Trophoblast cell (in vitro differentiated cells and primary cell): ENCODE data around the gene RILP.
A peak's percentile ranks its signal among the peaks of the same experiment; 100 is the strongest.

Source experiments
- DNase-seq, 2 donors: peaks; one replicate each; pipeline ENCODE4 v3.0.0-alpha.2; 2016
- H2AFZ ChIP-seq: 2 replicates; pipeline ENCODE4 v1.6.1; 2013; ENCODE audit warnings: low read length, moderate library complexity, mild to moderate bottlenecking; ENCODE audit not compliant: insufficient read depth, poor library complexity
- H2AK5ac ChIP-seq: 2 replicates; pipeline ENCODE4 v1.6.1; 2013; ENCODE audit warnings: mild to moderate bottlenecking, low read length
- H2BK120ac ChIP-seq: 2 replicates; pipeline ENCODE4 v1.6.1; 2013; ENCODE audit warnings: low read length, mild to moderate bottlenecking, moderate library complexity; ENCODE audit not compliant: insufficient read depth, poor library complexity
- H2BK12ac ChIP-seq: 2 replicates; pipeline ENCODE4 v1.6.1; 2013; ENCODE audit warnings: mild to moderate bottlenecking, low read length, moderate library complexity
- H2BK5ac ChIP-seq: 2 replicates; pipeline ENCODE4 v1.6.1; 2013; ENCODE audit warnings: low read length, low read depth, moderate library complexity, mild to moderate bottlenecking; ENCODE audit not compliant: poor library complexity
- H3K14ac ChIP-seq: 2 replicates; pipeline ENCODE4 v1.6.1; 2013; ENCODE audit warnings: mild to moderate bottlenecking, low read length
- H3K18ac ChIP-seq: 2 replicates; pipeline ENCODE4 v1.6.1; 2013; ENCODE audit warnings: mild to moderate bottlenecking, low read length
- H3K23ac ChIP-seq: 2 replicates; pipeline ENCODE4 v1.6.1; 2013; ENCODE audit warnings: low read length
- H3K27ac ChIP-seq: 2 replicates; pipeline ENCODE4 v1.5.1; 2013; ENCODE audit warnings: low read depth, mild to moderate bottlenecking, inconsistent platforms, low read length, moderate library complexity
- H3K27me3 ChIP-seq: 2 replicates; pipeline ENCODE4 v1.6.1; 2013; ENCODE audit warnings: inconsistent platforms, mild to moderate bottlenecking, low read length, moderate library complexity; ENCODE audit not compliant: insufficient read depth
- H3K36me3 ChIP-seq, 2 experiments: 1 replicate in 1 of 2; 2 replicates in 1 of 2; pipeline ENCODE4 v1.6.1; 2013; ENCODE audit warnings: low read length in 2 of 2, mild to moderate bottlenecking in 2 of 2, moderate library complexity in 1 of 2; ENCODE audit not compliant: insufficient read depth in 2 of 2, control insufficient read depth in 1 of 2
- H3K4ac ChIP-seq: 2 replicates; pipeline ENCODE4 v1.6.1; 2013; ENCODE audit warnings: low read depth, mild to moderate bottlenecking, low read length, moderate library complexity
- H3K4me1 ChIP-seq, 2 experiments: 1 replicate in 1 of 2; 2 replicates in 1 of 2; pipeline ENCODE4 v1.6.1; 2013; ENCODE audit warnings: low read length in 2 of 2, mild to moderate bottlenecking in 2 of 2, moderate library complexity in 1 of 2; ENCODE audit not compliant: insufficient read depth in 2 of 2, control insufficient read depth in 1 of 2
- H3K4me2 ChIP-seq: 2 replicates; pipeline ENCODE4 v1.6.1; 2013; ENCODE audit warnings: inconsistent platforms, mild to moderate bottlenecking, low read length, moderate library complexity
- H3K4me3 ChIP-seq: 2 replicates; pipeline ENCODE4 v1.5.1; 2013; ENCODE audit warnings: mild to moderate bottlenecking, low read depth, low read length, inconsistent platforms
- H3K79me1 ChIP-seq: one replicate; pipeline ENCODE4 v1.6.1; 2013; ENCODE audit warnings: low read length
- H3K79me2 ChIP-seq: 2 replicates; pipeline ENCODE4 v1.6.1; 2013; ENCODE audit warnings: low read length, mild to moderate bottlenecking; ENCODE audit not compliant: control insufficient read depth, insufficient read depth, poor library complexity
- H3K9ac ChIP-seq: 2 replicates; pipeline ENCODE4 v1.6.1; 2013; ENCODE audit warnings: mild to moderate bottlenecking, low read length
- H3K9me3 ChIP-seq: 2 replicates; pipeline ENCODE4 v1.6.1; 2013; ENCODE audit warnings: low read depth, mild to moderate bottlenecking, control low read depth, inconsistent platforms, low read length; ENCODE audit not compliant: insufficient read depth
- H4K12ac ChIP-seq: 2 replicates; pipeline ENCODE4 v1.6.1; 2013; ENCODE audit warnings: low read depth, mild to moderate bottlenecking, low read length, moderate library complexity
- H4K8ac ChIP-seq: 2 replicates; pipeline ENCODE4 v1.6.1; 2013; ENCODE audit warnings: low read depth, mild to moderate bottlenecking, low read length, moderate library complexity
- H4K91ac ChIP-seq: one replicate; pipeline ENCODE4 v1.6.1; 2013; ENCODE audit warnings: low read depth, mild to moderate bottlenecking, low read length, moderate library complexity
- WGBS: extraction: QIAGEN DNeasy Blood & Tissue Kit; methylation state at CpG from one replicate; pipeline ENCODE4 v1.1.7; 2013; ENCODE audit warnings: missing lambda C conversion rate; ENCODE audit not compliant: insufficient read length, insufficient coverage; ENCODE audit errors: extremely low coverage; 5-methylcytosine and 5-hydroxymethylcytosine counted together

Gene RILP

GRCh38 chr17:1606352-1606985 is 43.2 kb downstream of the RILP start:
- peak overlapping the region; percentile 41 for H4K91ac ChIP-seq
- H3K36me3 ChIP-seq: peaks cover 6 to 9% of the 10 kb centered on the region in 2 experiments
- no peak overlapping the region for H3K4me2 ChIP-seq
- H3K9ac ChIP-seq: no peak overlapping the region
- peak overlapping the region; percentile 47 for H2BK120ac ChIP-seq
- H2AFZ ChIP-seq: no peak overlapping the region
- H3K18ac ChIP-seq: peak overlapping the region; percentile 6
- H2AK5ac ChIP-seq: peak overlapping the region; percentile 31
- no peak overlapping the region for H3K4me3 ChIP-seq
- WGBS: no CpG with 5 or more reads among the region's 26 CpGs
- H3K27me3 ChIP-seq: no peaks in the 10 kb centered on the region
- H3K23ac ChIP-seq: no peak overlapping the region
- peaks cover 4% of the 10 kb centered on the region for H3K79me2 ChIP-seq
- peaks cover 7% of the 10 kb centered on the region for H3K9me3 ChIP-seq
- peak overlapping the region; percentile 42 for H3K14ac ChIP-seq
- peak overlapping the region; percentile 24 for H4K8ac ChIP-seq
- peak in 1 of 2 donors; percentile 21 for DNase-seq
- H3K4ac ChIP-seq: no peak overlapping the region
- H3K79me1 ChIP-seq: peaks cover 11% of the 10 kb centered on the region
- no peak overlapping the region for H2BK5ac ChIP-seq
- peaks cover 14 to 16% of the 10 kb centered on the region in 2 experiments for H3K4me1 ChIP-seq
- H2BK12ac ChIP-seq: peak overlapping the region; percentile 29
- no peak overlapping the region for H4K12ac ChIP-seq
- no peak overlapping the region for H3K27ac ChIP-seq

GRCh38 chr17:1605681-1606351 is 43.9 kb downstream of the RILP start:
- no peak overlapping the region for H3K9ac ChIP-seq
- peaks cover 11% of the 10 kb centered on the region for H3K9me3 ChIP-seq
- H3K27me3 ChIP-seq: no peaks in the 10 kb centered on the region
- peaks cover 6 to 9% of the 10 kb centered on the region in 2 experiments for H3K36me3 ChIP-seq
- H3K4ac ChIP-seq: peak overlapping the region; percentile 15
- H2AK5ac ChIP-seq: peak overlapping the region; percentile 44
- H3K27ac ChIP-seq: no peak overlapping the region
- no peak overlapping the region for H3K4me2 ChIP-seq
- peak overlapping the region; percentile 62 for H2BK12ac ChIP-seq
- peaks cover 14 to 16% of the 10 kb centered on the region in 2 experiments for H3K4me1 ChIP-seq
- no peak overlapping the region for H4K12ac ChIP-seq
- DNase-seq: no peak
- peak overlapping the region; percentile 45 for H4K91ac ChIP-seq
- H3K14ac ChIP-seq: peak overlapping the region; percentile 57
- H3K18ac ChIP-seq: peak overlapping the region; percentile 35
- no peak overlapping the region for H2AFZ ChIP-seq
- H3K4me3 ChIP-seq: no peak overlapping the region
- peaks cover 11% of the 10 kb centered on the region for H3K79me1 ChIP-seq
- peaks cover 4% of the 10 kb centered on the region for H3K79me2 ChIP-seq
- H3K23ac ChIP-seq: no peak overlapping the region
- H2BK5ac ChIP-seq: no peak overlapping the region
- WGBS: no CpG with 5 or more reads among the region's 19 CpGs
- H4K8ac ChIP-seq: peak overlapping the region; percentile 6
- peak overlapping the region; percentile 39 for H2BK120ac ChIP-seq

GRCh38 chr17:1604831-1605528 is 44.7 kb downstream of the RILP start:
- H2BK5ac ChIP-seq: no peak overlapping the region
- H3K4ac ChIP-seq: no peak overlapping the region
- peak overlapping the region; percentile 7 for H3K4me2 ChIP-seq
- H2BK12ac ChIP-seq: peak overlapping the region; percentile 29
- no peak overlapping the region for H2AFZ ChIP-seq
- peak overlapping the region; percentile 54 for H3K14ac ChIP-seq
- no peak overlapping the region for H3K4me3 ChIP-seq
- H3K23ac ChIP-seq: no peak overlapping the region
- peak overlapping the region; percentile 70 for H2BK120ac ChIP-seq
- H3K79me2 ChIP-seq: peaks cover 4% of the 10 kb centered on the region
- H3K9ac ChIP-seq: no peak overlapping the region
- peaks cover 11% of the 10 kb centered on the region for H3K79me1 ChIP-seq
- WGBS: no CpG with 5 or more reads among the region's 35 CpGs
- H2AK5ac ChIP-seq: peak overlapping the region; percentile 34
- H3K27ac ChIP-seq: peak overlapping the region; percentile 9
- peaks cover 11% of the 10 kb centered on the region for H3K9me3 ChIP-seq
- H3K27me3 ChIP-seq: no peaks in the 10 kb centered on the region
- peaks cover 14 to 16% of the 10 kb centered on the region in 2 experiments for H3K4me1 ChIP-seq
- H3K36me3 ChIP-seq: peaks cover 4 to 9% of the 10 kb centered on the region in 2 experiments
- H3K18ac ChIP-seq: peak overlapping the region; percentile 35
- peak; percentile 81 to 87 for DNase-seq
- H4K8ac ChIP-seq: peak overlapping the region; percentile 51
- H4K12ac ChIP-seq: peak overlapping the region; percentile 32
- peak overlapping the region; percentile 67 for H4K91ac ChIP-seq

- WGBS: no CpG with 5 or more reads among the region's 14 CpGs
- H3K18ac ChIP-seq: no peak overlapping the region
- H2BK120ac ChIP-seq: no peak overlapping the region
- no peak overlapping the region for H3K14ac ChIP-seq
- no peak for DNase-seq
- no peak overlapping the region for H4K91ac ChIP-seq
- H3K79me1 ChIP-seq: peaks cover 11% of the 10 kb centered on the region
- no peak overlapping the region for H2BK5ac ChIP-seq
- H2AFZ ChIP-seq: no peak overlapping the region
- H3K23ac ChIP-seq: no peak overlapping the region
- H3K36me3 ChIP-seq: peaks cover 6 to 12% of the 10 kb centered on the region in 2 experiments
- H3K4ac ChIP-seq: no peak overlapping the region
- peaks cover 11% of the 10 kb centered on the region for H3K9me3 ChIP-seq
- H3K4me2 ChIP-seq: no peak overlapping the region
- H4K8ac ChIP-seq: no peak overlapping the region
- no peak overlapping the region for H3K4me3 ChIP-seq
- no peak overlapping the region for H2BK12ac ChIP-seq
- H3K9ac ChIP-seq: no peak overlapping the region
- H3K27ac ChIP-seq: no peak overlapping the region
- H3K79me2 ChIP-seq: peaks cover 4% of the 10 kb centered on the region
- H3K27me3 ChIP-seq: no peaks in the 10 kb centered on the region
- no peak overlapping the region for H4K12ac ChIP-seq
- no peak overlapping the region for H2AK5ac ChIP-seq
- peaks cover 8 to 9% of the 10 kb centered on the region in 2 experiments for H3K4me1 ChIP-seq
Measured at GRCh38 chr17:1601571-1601970, 48.1 kb downstream of the RILP start.
